Fibroblast of lung (primary cell): ENCODE results near the gene LMO7. TPM values are rescaled to one million over a fixed set of nuclear protein-coding genes. Genes with fewer than 3 reads are reported as not detected.

Experiments
- DNase-seq, 2 donors: peaks; one replicate each; pipeline versions ENCODE4 v3.0.0 to v3.0.0-alpha.2; 2010; ENCODE audit warnings: low read depth in 2 of 2
- H2AFZ ChIP-seq: 2 replicates; pipeline ENCODE4 v1.5.1; 2012; ENCODE audit warnings: low read length, control low read depth, inconsistent platforms
- H3K27ac ChIP-seq: 2 replicates; pipeline ENCODE4 v1.5.1; 2011; ENCODE audit warnings: low read length, control low read depth; ENCODE audit not compliant: insufficient read depth
- H3K27me3 ChIP-seq: 2 replicates; pipeline ENCODE4 v1.5.1; 2011; ENCODE audit warnings: mild to moderate bottlenecking, low read length; ENCODE audit not compliant: control insufficient read depth, insufficient read depth
- H3K36me3 ChIP-seq: 2 replicates; pipeline ENCODE4 v1.5.1; 2011; ENCODE audit warnings: low read length; ENCODE audit not compliant: control insufficient read depth, insufficient read depth
- H3K4me1 ChIP-seq: 2 replicates; pipeline ENCODE4 v1.5.1; 2011; ENCODE audit warnings: low read length; ENCODE audit not compliant: control insufficient read depth, insufficient read depth; ENCODE audit errors: extremely low read depth
- H3K4me2 ChIP-seq: 2 replicates; pipeline ENCODE4 v1.5.1; 2011; ENCODE audit warnings: low read length, control low read depth; ENCODE audit not compliant: insufficient read depth; ENCODE audit errors: extremely low read depth
- H3K4me3 ChIP-seq, 4 experiments: fragments of 200-600 bp in 1 of 4; sonication (generic) in 1 of 4; replicated peaks in 1 of 4; 2 replicates each; pipeline ENCODE4 v1.5.1; 2011 to 2016; ENCODE audit warnings: low read length in 4 of 4, low read depth in 3 of 4, mild to moderate bottlenecking in 3 of 4, control low read depth in 2 of 4, inconsistent platforms in 1 of 4, mixed read lengths in 1 of 4; ENCODE audit not compliant: insufficient read depth in 1 of 4; ENCODE audit errors: control extremely low read depth in 1 of 4
- H3K79me2 ChIP-seq: 2 replicates; pipeline ENCODE4 v1.5.1; 2012; ENCODE audit warnings: mild to moderate bottlenecking, low read length, inconsistent platforms; ENCODE audit not compliant: control insufficient read depth, insufficient read depth
- H3K9ac ChIP-seq: 2 replicates; pipeline ENCODE4 v1.5.1; 2011; ENCODE audit warnings: mild to moderate bottlenecking, low read length, control low read depth; ENCODE audit not compliant: insufficient read depth
- H3K9me3 ChIP-seq: 2 replicates; pipeline ENCODE4 v1.5.1; 2012; ENCODE audit warnings: low read depth, low read length; ENCODE audit not compliant: control insufficient read depth, insufficient read depth
- H4K20me1 ChIP-seq: 2 replicates; pipeline ENCODE4 v1.5.1; 2011; ENCODE audit warnings: low read length; ENCODE audit not compliant: control insufficient read depth, insufficient read depth; ENCODE audit errors: extremely low read depth
- CTCF ChIP-seq, 2 donors: IDR thresholded peaks in 1 of 2; conservative IDR thresholded peaks in 1 of 2; 1 replicate in 1 of 2; 2 replicates in 1 of 2; pipeline ENCODE4 v1.5.1; 2011 to 2012; ENCODE audit warnings: low read length in 2 of 2, control low read depth in 1 of 2, inconsistent platforms in 1 of 2, low read depth in 1 of 2, mild to moderate bottlenecking in 1 of 2
- EZH2 ChIP-seq: IDR thresholded peaks from 2 replicates; pipeline ENCODE4 v1.5.1; 2012; ENCODE audit warnings: low read length, control low read depth, mild to moderate bottlenecking; ENCODE audit errors: missing control alignments
- polyA plus RNA-seq, 2 donors: library from polyadenylated mRNA; depleted of rRNA in 1 of 2; stranded (reverse) in 1 of 2; unstranded in 1 of 2; fragments of >200 nt; gene quantifications; 2 replicates each; pipeline ENCODE4 v1.2.1, GENCODE V29; 2011 to 2012; ENCODE audit warnings: missing spikeins in 1 of 2
- total RNA-seq: library from RNA; depleted of rRNA; stranded (reverse); fragments of >200 nt; gene quantifications from 2 replicates; pipeline ENCODE4 v1.2.1, GENCODE V29; 2014

LMO7 gene
- total and polyA plus RNA-seq, 2 donors (not counting 1 experiment from before 2014, with no cell fraction given), result 71.9 to 226 TPM

- Histone ChIP-seq H4K20me1 (no peaks in the 10 kb centered on the region), H2AFZ (no peak overlapping the region), H3K4me1 (no peaks in the 10 kb centered on the region), H3K9ac (no peak overlapping the region), H3K4me2 (no peak overlapping the region), H3K27ac (no peak overlapping the region), H3K36me3 (peaks cover 6% of the 10 kb centered on the region), H3K4me3 (no peak overlapping the region), H3K79me2 (no peaks in the 10 kb centered on the region), H3K9me3 (no peaks in the 10 kb centered on the region), H3K27me3 (no peaks in the 10 kb centered on the region)
- TF ChIP-seq EZH2 (no peak), CTCF (conservative IDR thresholded peaks at IDR 0.05 in 1 of 2, IDR thresholded peaks at IDR 0.05 in 1 of 2; ENCODE audit: low read depth in 1 of 2, low read length in 2 of 2) (no peak)
- DNase-seq, result no peak
Measured at GRCh38 chr13:75850916-75851315, 214.8 kb downstream of the LMO7 start.

- Histone ChIP-seq H3K4me2 (no peak overlapping the region), H3K27me3 (no peaks in the 10 kb centered on the region), H4K20me1 (no peaks in the 10 kb centered on the region), H2AFZ (no peak overlapping the region), H3K79me2 (no peaks in the 10 kb centered on the region), H3K27ac (no peak overlapping the region), H3K9ac (no peak overlapping the region), H3K9me3 (no peaks in the 10 kb centered on the region), H3K4me1 (no peaks in the 10 kb centered on the region), H3K4me3 (no peak overlapping the region), H3K36me3 (peaks cover 13% of the 10 kb centered on the region)
- DNase-seq, result no peak
- TF ChIP-seq CTCF (conservative IDR thresholded peaks at IDR 0.05 in 1 of 2, IDR thresholded peaks at IDR 0.05 in 1 of 2; ENCODE audit: low read depth in 1 of 2, low read length in 2 of 2) (no peak), EZH2 (no peak)
Measured at GRCh38 chr13:75855216-75855615, 219.1 kb downstream of the LMO7 start.

GRCh38 chr13:75855847-75856246 lies 219.7 kb downstream of the LMO7 start:
- Histone ChIP-seq H3K9ac (no peak overlapping the region), H3K27me3 (no peaks in the 10 kb centered on the region), H3K4me3 (no peak overlapping the region), H3K36me3 (peaks cover 13% of the 10 kb centered on the region), H3K9me3 (no peaks in the 10 kb centered on the region), H3K4me2 (no peak overlapping the region), H3K27ac (no peak overlapping the region), H3K79me2 (no peaks in the 10 kb centered on the region), H3K4me1 (no peaks in the 10 kb centered on the region), H2AFZ (no peak overlapping the region), H4K20me1 (no peaks in the 10 kb centered on the region)
- no peak for TF ChIP-seq EZH2
- no peak for TF ChIP-seq CTCF (conservative IDR thresholded peaks at IDR 0.05 in 1 of 2, IDR thresholded peaks at IDR 0.05 in 1 of 2; ENCODE audit: low read depth in 1 of 2, low read length in 2 of 2)
- no peak for DNase-seq
